ENCODE measurements around the gene PER2.

GRCh38 chr2:238308177-238308576 lies 19.8 kb upstream of the PER2 start:
- TF ChIP-seq POLR2A (IDR thresholded peaks at IDR 0.05; ENCODE audit: low read depth, low read length) (no peak), CTCF (IDR thresholded peaks at IDR 0.05 in 2 of 3, conservative IDR thresholded peaks at IDR 0.05 in 1 of 3; ENCODE audit: control insufficient read depth in 2 of 3, extremely low read depth in 1 of 3, insufficient read depth in 1 of 3, low read depth in 3 of 3, low read length in 3 of 3) (peak in 2 of 3 experiments; percentile 21 to 26; a peak in 2 of 6 replicates), EZH2 (IDR thresholded peaks at IDR 0.05; ENCODE audit: borderline replicate concordance, control insufficient read depth, low read depth, low read length) (no peak), E2F4 (IDR thresholded peaks at IDR 0.05; ENCODE audit: low read depth, low read length) (no peak), BRCA1 (IDR thresholded peaks at IDR 0.05; ENCODE audit: low read depth, low read length) (no peak), GATAD2B (conservative IDR thresholded peaks at IDR 0.05; ENCODE audit: low read depth) (no peak), NRF1 (conservative IDR thresholded peaks at IDR 0.05; ENCODE audit: low read depth, low read length) (no peak), JUNB (IDR thresholded peaks at IDR 0.05) (no peak), GABPA (IDR thresholded peaks at IDR 0.05; ENCODE audit: low read depth) (no peak), EP300 (IDR thresholded peaks at IDR 0.05; ENCODE audit: borderline replicate concordance in 1 of 2, control insufficient read depth in 1 of 2, low read depth in 2 of 2, low read length in 2 of 2) (no peak), TAF1 (IDR thresholded peaks at IDR 0.05; ENCODE audit: borderline replicate concordance, low read depth, low read length) (no peak)

Measured in GM12878 (cell line).